Smooth muscle cell (in vitro differentiated cells): ENCODE results near the gene SHOX. TPM values are rescaled to one million over a fixed set of nuclear protein-coding genes. Genes with fewer than 3 reads are reported as not detected.

Experiments
- DNase-seq: peaks from one replicate; lab custom pipeline; 2025; ENCODE audit not compliant: unreplicated experiment; lab: John Stamatoyannopoulos, UW
- H2AFZ ChIP-seq: fragments of 200-600 bp; sonication (generic); 2 replicates; pipeline ENCODE4 v1.6.0; 2016; ENCODE audit warnings: antibody characterized with exemption, low read depth, mild to moderate bottlenecking
- H3F3A ChIP-seq: fragments of 200-600 bp; sonication (generic); 2 replicates; pipeline ENCODE4 v1.6.0; 2017; ENCODE audit warnings: antibody characterized with exemption, low read depth
- H3K27ac ChIP-seq: fragments of 200-600 bp; sonication (generic); 2 replicates; pipeline ENCODE4 v1.5.1; 2016; ENCODE audit warnings: low read depth, mild to moderate bottlenecking
- H3K27me3 ChIP-seq: fragments of 200-600 bp; sonication (generic); 2 replicates; pipeline ENCODE4 v1.6.1; 2016; ENCODE audit warnings: low read depth, mild to moderate bottlenecking
- H3K36me3 ChIP-seq: fragments of 200-600 bp; sonication (generic); 2 replicates; pipeline ENCODE4 v1.5.1; 2016; ENCODE audit warnings: low read depth
- H3K4me1 ChIP-seq: fragments of 200-600 bp; sonication (generic); 2 replicates; pipeline ENCODE4 v1.5.1; 2016; ENCODE audit warnings: low read depth
- H3K4me2 ChIP-seq: fragments of 200-600 bp; sonication (generic); 2 replicates; pipeline ENCODE4 v1.6.0; 2016; ENCODE audit warnings: mild to moderate bottlenecking
- H3K4me3 ChIP-seq: fragments of 200-600 bp; sonication (generic); 2 replicates; pipeline ENCODE4 v1.5.1; 2016; ENCODE audit warnings: mild to moderate bottlenecking
- H3K79me2 ChIP-seq: fragments of 200-600 bp; sonication (generic); 2 replicates; pipeline ENCODE4 v1.6.0; 2016; ENCODE audit warnings: low read depth, mild to moderate bottlenecking
- H3K9ac ChIP-seq: fragments of 200-600 bp; sonication (generic); 2 replicates; pipeline ENCODE4 v1.6.0; 2016; ENCODE audit warnings: low read depth
- H3K9me3 ChIP-seq: fragments of 200-600 bp; sonication (generic); replicated peaks from 2 replicates; pipeline ENCODE4 v1.5.1; 2016; ENCODE audit warnings: low read depth
- H4K20me1 ChIP-seq: fragments of 200-600 bp; sonication (generic); 2 replicates; pipeline ENCODE4 v1.6.0; 2016; ENCODE audit warnings: low read depth
- CTCF ChIP-seq: fragments of 200-600 bp; sonication (generic); IDR thresholded peaks from 2 replicates; pipeline ENCODE4 v1.5.1; 2017; ENCODE audit warnings: borderline replicate concordance, mild to moderate bottlenecking, antibody characterized with exemption; ENCODE audit not compliant: insufficient read depth, poor library complexity, severe bottlenecking
- WGBS: methylation state at CpG from one replicate; pipeline ENCODE4 v1.1.7; 2016; ENCODE audit warnings: low lambda C conversion rate; 5-methylcytosine and 5-hydroxymethylcytosine counted together
- polyA plus RNA-seq: library from polyadenylated mRNA; unstranded; fragments of >200 nt; fragmentation: Nextera tagmentation; extraction: Ambion mirVana; gene quantifications from 2 replicates; pipeline ENCODE4 v1.2.1, GENCODE V29; 2016
- total RNA-seq: library from RNA; depleted of rRNA; stranded (reverse); fragments of >200 nt; gene quantifications from 2 replicates; pipeline ENCODE4 v1.2.3, GENCODE V29; 2014

Gene SHOX
- total and polyA plus RNA-seq, 2 experiments from 2014 or later = not detected

- Histone ChIP-seq H3K9me3 (no peaks in the 10 kb centered on the region), H3K79me2 (no peaks in the 10 kb centered on the region), H3K4me1 (no peaks in the 10 kb centered on the region), H4K20me1 (no peaks in the 10 kb centered on the region), H3K9ac (no peak overlapping the region), H3F3A (no peaks in the 10 kb centered on the region), H3K27me3 (no peaks in the 10 kb centered on the region), H2AFZ (no peak overlapping the region), H3K4me2 (no peak overlapping the region), H3K27ac (no peak overlapping the region), H3K4me3 (no peak overlapping the region), H3K36me3 (no peaks in the 10 kb centered on the region)
- DNase-seq = no peak
- TF ChIP-seq CTCF = no peak
- WGBS = 83% methylated on average over 39 of the region's 39 CpGs
These were observed 48.8 kb downstream of the SHOX start for GRCh38 chrX:679291-679979.

DNA sequence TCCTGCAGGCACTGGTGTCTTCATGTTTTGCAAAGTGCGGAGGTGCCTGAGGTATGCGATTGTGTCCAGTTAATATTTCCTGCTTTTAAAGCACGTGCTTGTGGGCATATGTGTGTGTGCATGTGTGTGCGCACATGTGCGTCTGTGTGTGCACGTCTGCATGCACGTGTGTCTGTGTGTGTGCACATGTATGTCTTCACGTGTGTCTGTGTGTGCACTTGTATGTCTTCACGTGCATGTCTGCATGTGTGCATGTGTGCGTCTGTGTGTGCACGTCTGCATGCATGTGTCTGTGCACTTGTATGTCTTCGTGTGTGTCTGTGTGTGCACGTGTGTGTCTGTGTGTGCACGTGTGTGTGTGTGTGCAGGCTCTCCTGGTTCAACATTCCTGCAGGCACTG lies 49.5 kb downstream of the SHOX start:
- no peaks in the 10 kb centered on the region for H3K9me3 ChIP-seq
- no peaks in the 10 kb centered on the region for H3K4me1 ChIP-seq
- H2AFZ ChIP-seq = no peak overlapping the region
- H3F3A ChIP-seq = no peaks in the 10 kb centered on the region
- no peak for DNase-seq
- H3K9ac ChIP-seq = no peak overlapping the region
- H3K4me2 ChIP-seq = no peak overlapping the region
- H3K27ac ChIP-seq = no peak overlapping the region
- 94% methylated on average over 14 of the region's 14 CpGs for WGBS
- H3K4me3 ChIP-seq = no peak overlapping the region
- no peaks in the 10 kb centered on the region for H3K27me3 ChIP-seq
- H4K20me1 ChIP-seq = no peaks in the 10 kb centered on the region
- no peaks in the 10 kb centered on the region for H3K79me2 ChIP-seq
- TF ChIP-seq CTCF = no peak
- no peaks in the 10 kb centered on the region for H3K36me3 ChIP-seq

GRCh38 chrX:681989-682388 lies 51.4 kb downstream of the SHOX start:
- Histone ChIP-seq H3F3A (no peaks in the 10 kb centered on the region), H3K27ac (no peak overlapping the region), H3K27me3 (no peaks in the 10 kb centered on the region), H3K9me3 (no peaks in the 10 kb centered on the region), H2AFZ (no peak overlapping the region), H3K4me1 (no peaks in the 10 kb centered on the region), H3K9ac (no peak overlapping the region), H3K4me3 (no peak overlapping the region), H3K36me3 (no peaks in the 10 kb centered on the region), H4K20me1 (no peaks in the 10 kb centered on the region), H3K79me2 (no peaks in the 10 kb centered on the region), H3K4me2 (no peak overlapping the region)
- 78% methylated on average over 3 of the region's 3 CpGs for WGBS
- DNase-seq = no peak
- TF ChIP-seq CTCF = no peak

- Histone ChIP-seq H3K4me2 (no peak overlapping the region), H3K4me3 (no peak overlapping the region), H3F3A (no peaks in the 10 kb centered on the region), H3K9ac (no peak overlapping the region), H3K36me3 (no peaks in the 10 kb centered on the region), H4K20me1 (no peaks in the 10 kb centered on the region), H2AFZ (no peak overlapping the region), H3K79me2 (no peaks in the 10 kb centered on the region), H3K27ac (no peak overlapping the region), H3K9me3 (no peaks in the 10 kb centered on the region), H3K4me1 (no peaks in the 10 kb centered on the region), H3K27me3 (no peaks in the 10 kb centered on the region)
- no peak for TF ChIP-seq CTCF
- WGBS = 92% methylated on average over 8 of the region's 8 CpGs
- no peak for DNase-seq
These were observed 52.3 kb downstream of the SHOX start for GRCh38 chrX:682892-683291.
